ENCODE results near the gene HS1BP3. TPM values are rescaled to one million over a fixed set of nuclear protein-coding genes. Genes with fewer than 3 reads are reported as not detected.

Gene HS1BP3
- total and polyA plus RNA-seq, 2 of the 13 experiments (the other 11 are each of a cell fraction or from before 2014, with no cell fraction given) = 15.2 to 22.0 TPM

DNA sequence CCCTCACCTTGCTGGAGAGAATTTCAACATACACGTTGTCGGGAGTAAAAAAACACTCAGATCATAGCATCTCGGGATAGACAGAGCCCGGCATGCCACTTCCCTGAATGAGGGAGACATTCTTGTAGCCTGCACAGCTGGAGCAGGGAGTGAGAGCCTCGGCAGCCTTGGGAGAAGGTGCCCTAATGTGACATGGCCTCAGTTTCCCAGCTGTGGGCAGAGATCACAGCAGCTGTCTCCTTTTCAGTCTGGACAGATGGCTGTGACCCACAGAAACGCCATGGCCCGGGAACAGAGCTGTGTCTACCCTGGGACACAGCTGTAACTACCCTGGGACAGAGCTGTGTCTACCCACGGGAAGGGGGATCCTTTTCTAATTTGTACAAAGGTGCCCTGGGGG, 55.9 kb downstream of the HS1BP3 start (continued):
- TF ChIP-seq ZNF569 (CRISPR knock-in tag; IDR thresholded peaks at IDR 0.05; ENCODE audit: borderline replicate concordance) = no peak
- TF ChIP-seq, protein P1, sequence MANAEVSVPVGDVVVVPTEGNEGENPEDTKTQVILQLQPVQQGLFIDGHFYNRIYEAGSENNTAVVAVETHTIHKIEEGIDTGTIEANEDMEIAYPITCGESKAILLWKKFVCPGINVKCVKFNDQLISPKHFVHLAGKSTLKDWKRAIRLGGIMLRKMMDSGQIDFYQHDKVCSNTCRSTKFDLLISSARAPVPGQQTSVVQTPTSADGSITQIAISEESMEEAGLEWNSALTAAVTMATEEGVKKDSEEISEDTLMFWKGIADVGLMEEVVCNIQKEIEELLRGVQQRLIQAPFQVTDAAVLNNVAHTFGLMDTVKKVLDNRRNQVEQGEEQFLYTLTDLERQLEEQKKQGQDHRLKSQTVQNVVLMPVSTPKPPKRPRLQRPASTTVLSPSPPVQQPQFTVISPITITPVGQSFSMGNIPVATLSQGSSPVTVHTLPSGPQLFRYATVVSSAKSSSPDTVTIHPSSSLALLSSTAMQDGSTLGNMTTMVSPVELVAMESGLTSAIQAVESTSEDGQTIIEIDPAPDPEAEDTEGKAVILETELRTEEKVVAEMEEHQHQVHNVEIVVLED (CRISPR knock-in tag; IDR thresholded peaks at IDR 0.05; ENCODE audit: borderline replicate concordance) = 0 out of 2 replicates have a peak, but pooled peaks have one; percentile 40
- no peak for TF ChIP-seq ZNF3 (CRISPR knock-in tag; IDR thresholded peaks at IDR 0.05)
- 0 out of 2 replicates have a peak, but pooled peaks have one; percentile 2 for TF ChIP-seq ZNF264 (CRISPR knock-in tag; IDR thresholded peaks at IDR 0.05)
- peak; percentile 46 for TF ChIP-seq ZNF883 (CRISPR knock-in tag; IDR thresholded peaks at IDR 0.05; ENCODE audit: not compliant biosample characterization)
- TF ChIP-seq, protein P2, sequence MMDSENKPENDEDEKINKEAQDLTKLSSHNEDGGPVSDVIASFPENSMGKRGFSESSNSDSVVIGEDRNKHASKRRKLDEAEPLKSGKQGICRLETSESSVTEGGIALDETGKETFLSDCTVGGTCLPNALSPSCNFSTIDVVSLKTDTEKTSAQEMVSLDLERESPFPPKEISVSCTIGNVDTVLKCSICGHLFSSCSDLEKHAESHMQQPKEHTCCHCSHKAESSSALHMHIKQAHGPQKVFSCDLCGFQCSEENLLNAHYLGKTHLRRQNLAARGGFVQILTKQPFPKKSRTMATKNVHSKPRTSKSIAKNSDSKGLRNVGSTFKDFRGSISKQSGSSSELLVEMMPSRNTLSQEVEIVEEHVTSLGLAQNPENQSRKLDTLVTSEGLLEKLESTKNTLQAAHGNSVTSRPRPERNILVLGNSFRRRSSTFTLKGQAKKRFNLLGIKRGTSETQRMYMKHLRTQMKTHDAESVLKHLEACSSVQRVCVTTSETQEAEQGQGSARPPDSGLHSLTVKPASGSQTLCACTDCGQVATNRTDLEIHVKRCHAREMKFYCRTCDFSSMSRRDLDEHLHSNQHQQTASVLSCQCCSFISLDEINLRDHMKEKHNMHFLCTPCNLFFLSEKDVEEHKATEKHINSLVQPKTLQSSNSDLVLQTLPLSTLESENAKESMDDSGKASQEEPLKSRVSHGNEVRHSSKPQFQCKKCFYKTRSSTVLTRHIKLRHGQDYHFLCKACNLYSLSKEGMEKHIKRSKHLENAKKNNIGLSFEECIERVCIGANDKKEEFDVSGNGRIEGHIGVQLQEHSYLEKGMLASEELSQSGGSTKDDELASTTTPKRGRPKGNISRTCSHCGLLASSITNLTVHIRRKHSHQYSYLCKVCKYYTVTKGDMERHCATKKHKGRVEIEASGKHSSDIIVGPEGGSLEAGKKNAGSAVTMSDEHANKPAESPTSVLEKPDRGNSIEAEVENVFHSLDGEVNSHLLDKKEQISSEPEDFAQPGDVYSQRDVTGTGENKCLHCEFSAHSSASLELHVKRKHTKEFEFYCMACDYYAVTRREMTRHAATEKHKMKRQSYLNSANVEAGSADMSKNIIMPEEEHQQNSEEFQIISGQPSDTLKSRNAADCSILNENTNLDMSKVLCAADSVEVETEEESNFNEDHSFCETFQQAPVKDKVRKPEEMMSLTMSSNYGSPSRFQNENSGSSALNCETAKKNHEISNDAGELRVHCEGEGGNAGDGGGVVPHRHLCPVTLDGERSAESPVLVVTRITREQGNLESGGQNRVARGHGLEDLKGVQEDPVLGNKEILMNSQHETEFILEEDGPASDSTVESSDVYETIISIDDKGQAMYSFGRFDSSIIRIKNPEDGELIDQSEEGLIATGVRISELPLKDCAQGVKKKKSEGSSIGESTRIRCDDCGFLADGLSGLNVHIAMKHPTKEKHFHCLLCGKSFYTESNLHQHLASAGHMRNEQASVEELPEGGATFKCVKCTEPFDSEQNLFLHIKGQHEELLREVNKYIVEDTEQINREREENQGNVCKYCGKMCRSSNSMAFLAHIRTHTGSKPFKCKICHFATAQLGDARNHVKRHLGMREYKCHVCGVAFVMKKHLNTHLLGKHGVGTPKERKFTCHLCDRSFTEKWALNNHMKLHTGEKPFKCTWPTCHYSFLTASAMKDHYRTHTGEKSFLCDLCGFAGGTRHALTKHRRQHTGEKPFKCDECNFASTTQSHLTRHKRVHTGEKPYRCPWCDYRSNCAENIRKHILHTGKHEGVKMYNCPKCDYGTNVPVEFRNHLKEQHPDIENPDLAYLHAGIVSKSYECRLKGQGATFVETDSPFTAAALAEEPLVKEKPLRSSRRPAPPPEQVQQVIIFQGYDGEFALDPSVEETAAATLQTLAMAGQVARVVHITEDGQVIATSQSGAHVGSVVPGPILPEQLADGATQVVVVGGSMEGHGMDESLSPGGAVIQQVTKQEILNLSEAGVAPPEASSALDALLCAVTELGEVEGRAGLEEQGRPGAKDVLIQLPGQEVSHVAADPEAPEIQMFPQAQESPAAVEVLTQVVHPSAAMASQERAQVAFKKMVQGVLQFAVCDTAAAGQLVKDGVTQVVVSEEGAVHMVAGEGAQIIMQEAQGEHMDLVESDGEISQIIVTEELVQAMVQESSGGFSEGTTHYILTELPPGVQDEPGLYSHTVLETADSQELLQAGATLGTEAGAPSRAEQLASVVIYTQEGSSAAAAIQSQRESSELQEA (CRISPR knock-in tag; IDR thresholded peaks at IDR 0.05; ENCODE audit: not compliant biosample characterization) = peak; percentile 44
- no peak for TF ChIP-seq MATR3 (CRISPR knock-in tag; IDR thresholded peaks at IDR 0.05)
- TF ChIP-seq ZNF101 (CRISPR knock-in tag; IDR thresholded peaks at IDR 0.05; ENCODE audit: borderline replicate concordance, low read depth) = no peak
- TF ChIP-seq ZNF33B (CRISPR knock-in tag; IDR thresholded peaks at IDR 0.05) = 0 out of 2 replicates have a peak, but pooled peaks have one; percentile 25
- TF ChIP-seq NCOA2 (CRISPR knock-in tag; IDR thresholded peaks at IDR 0.05) = no peak

All from HepG2 (cell line).